IMR-90 (cell line): Measurements from ENCODE around the gene STON2. TPM values are rescaled to one million over a fixed set of nuclear protein-coding genes. Genes with fewer than 3 reads are reported as not detected.

Source experiments
- ATAC-seq: fragments of 200-7000 bp; cut with Tn5 transposase; 2 replicates; pipeline ENCODE4 v1.9.1; 2020; ENCODE audit warnings: low read depth, mild to moderate bottlenecking, moderate library complexity
- BruUV-seq: library from RNA; stranded (reverse); fragments of 400-500 nt; replicated peaks from 2 replicates; lab custom pipeline; 2021; lab: Mats Ljungman, UMichigan
- CTCF ChIA-PET: fragments of 300-600 bp; formaldehyde crosslinking; extraction: SDS; loops from one replicate; lab custom pipeline; 2021; ENCODE audit warnings: antibody characterized with exemption; lab: Yijun Ruan, JAX
- POLR2A ChIA-PET: fragments of 300-600 bp; sonication (Branson Sonifier 250); formaldehyde crosslinking; loops from one replicate; lab custom pipeline; 2022; ENCODE audit warnings: antibody characterized with exemption; ENCODE audit not compliant: unreplicated experiment; lab: Charles Lee
- DNase-seq: peaks from one replicate; pipeline ENCODE4 v3.0.0; 2013
- H2AFZ ChIP-seq: replicated peaks from 2 replicates; pipeline ENCODE3; 2013; ENCODE audit warnings: low read length, mild to moderate bottlenecking; ENCODE audit not compliant: poor library complexity
- H2AK5ac ChIP-seq: 2 replicates; pipeline ENCODE4 v1.6.1; 2013; ENCODE audit warnings: low read depth, low read length, inconsistent platforms
- H2AK9ac ChIP-seq: replicated peaks from 2 replicates; pipeline ENCODE3; 2013; ENCODE audit warnings: mild to moderate bottlenecking, low read depth, low read length, moderate library complexity; ENCODE audit not compliant: poor library complexity
- H2BK120ac ChIP-seq: 2 replicates; pipeline ENCODE4 v1.6.1; 2013; ENCODE audit warnings: low read depth, low read length, inconsistent platforms
- H2BK15ac ChIP-seq: 3 replicates; pipeline ENCODE4 v1.6.1; 2013; ENCODE audit warnings: low read depth, low read length, inconsistent platforms
- H2BK20ac ChIP-seq: 2 replicates; pipeline ENCODE4 v1.6.1; 2013; ENCODE audit warnings: low read depth, mild to moderate bottlenecking, inconsistent platforms, low read length, moderate library complexity
- H2BK5ac ChIP-seq: 2 replicates; pipeline ENCODE4 v1.6.1; 2013; ENCODE audit warnings: mild to moderate bottlenecking, low read depth, low read length, inconsistent platforms; ENCODE audit not compliant: poor library complexity, severe bottlenecking
- H3K14ac ChIP-seq: replicated peaks from 2 replicates; pipeline ENCODE4 v1.6.1; 2013; ENCODE audit warnings: low read depth, low read length, inconsistent platforms
- H3K18ac ChIP-seq: 2 replicates; pipeline ENCODE4 v1.6.1; 2013; ENCODE audit warnings: low read depth, low read length, control low read depth
- H3K23ac ChIP-seq: 2 replicates; pipeline ENCODE4 v1.6.1; 2013; ENCODE audit warnings: low read depth, low read length, inconsistent platforms
- H3K27ac ChIP-seq: 2 replicates; pipeline ENCODE4 v1.5.1; 2013; ENCODE audit warnings: mild to moderate bottlenecking, control low read depth, low read length; ENCODE audit not compliant: insufficient read depth
- H3K27me3 ChIP-seq: 2 replicates; pipeline ENCODE4 v1.6.1; 2013; ENCODE audit warnings: low read length; ENCODE audit not compliant: control insufficient read depth, insufficient read depth
- H3K36me3 ChIP-seq: 2 replicates; pipeline ENCODE4 v1.6.1; 2013; ENCODE audit warnings: low read length, mixed read lengths; ENCODE audit not compliant: control insufficient read depth, insufficient read depth
- H3K4ac ChIP-seq: 2 replicates; pipeline ENCODE4 v1.6.1; 2013; ENCODE audit warnings: low read depth, low read length, inconsistent platforms
- H3K4me1 ChIP-seq: 2 replicates; pipeline ENCODE4 v1.6.1; 2013; ENCODE audit warnings: low read length, mixed read lengths; ENCODE audit not compliant: control insufficient read depth, insufficient read depth
- H3K4me2 ChIP-seq: 2 replicates; pipeline ENCODE4 v1.6.1; 2013; ENCODE audit warnings: low read depth, mild to moderate bottlenecking, control low read depth, low read length, moderate library complexity
- H3K4me3 ChIP-seq: 2 replicates; pipeline ENCODE4 v1.5.1; 2013; ENCODE audit warnings: low read depth, mild to moderate bottlenecking, control low read depth, low read length, moderate library complexity; ENCODE audit not compliant: insufficient read depth
- H3K56ac ChIP-seq: 2 replicates; pipeline ENCODE4 v1.6.1; 2013; ENCODE audit warnings: low read length, inconsistent platforms; ENCODE audit not compliant: insufficient read depth; ENCODE audit errors: extremely low read depth
- H3K79me1 ChIP-seq, 2 experiments: 2 replicates each; pipeline ENCODE4 v1.6.1; 2013; ENCODE audit warnings: low read length in 2 of 2, inconsistent platforms in 1 of 2, low read depth in 1 of 2
- H3K9ac ChIP-seq: 2 replicates; pipeline ENCODE4 v1.6.1; 2013; ENCODE audit warnings: low read depth, low read length, control low read depth
- H3K9me1 ChIP-seq: 2 replicates; pipeline ENCODE4 v1.6.1; 2013; ENCODE audit warnings: low read length, inconsistent platforms; ENCODE audit not compliant: insufficient read depth
- H3K9me3 ChIP-seq: 2 replicates; pipeline ENCODE4 v1.6.1; 2013; ENCODE audit warnings: low read length; ENCODE audit not compliant: control insufficient read depth, insufficient read depth
- H4K20me1 ChIP-seq: 2 replicates; pipeline ENCODE4 v1.6.1; 2013; ENCODE audit warnings: low read length, inconsistent platforms; ENCODE audit not compliant: insufficient read depth
- H4K5ac ChIP-seq: 2 replicates; pipeline ENCODE4 v1.6.1; 2013; ENCODE audit warnings: mild to moderate bottlenecking, low read depth, low read length, control low read depth
- H4K8ac ChIP-seq, 2 experiments: 2 replicates each; pipeline ENCODE4 v1.6.1; 2013; ENCODE audit warnings: low read depth in 2 of 2, low read length in 2 of 2, control low read depth in 1 of 2, inconsistent platforms in 1 of 2
- H4K91ac ChIP-seq: 2 replicates; pipeline ENCODE4 v1.6.1; 2013; ENCODE audit warnings: low read depth, low read length, inconsistent platforms; ENCODE audit not compliant: insufficient read depth
- BHLHE40 ChIP-seq: fragments of 150-350 bp; IDR thresholded peaks from 2 replicates; pipeline ENCODE4 v1.6.1; 2016; ENCODE audit warnings: mild to moderate bottlenecking, low read depth, low read length
- CHD1 ChIP-seq: IDR thresholded peaks from 2 replicates; pipeline ENCODE4 v1.6.1; 2012; ENCODE audit warnings: low read depth, low read length, improper control_type of control experiment
- FOS ChIP-seq: fragments of 150-350 bp; IDR thresholded peaks from 2 replicates; pipeline ENCODE4 v1.6.1; 2016; ENCODE audit warnings: low read depth, low read length
- MAFK ChIP-seq: IDR thresholded peaks from 2 replicates; pipeline ENCODE4 v1.6.1; 2012; ENCODE audit warnings: low read depth, low read length, improper control_type of control experiment
- MAZ ChIP-seq: IDR thresholded peaks from 2 replicates; pipeline ENCODE4 v1.6.1; 2012; ENCODE audit warnings: low read depth, mild to moderate bottlenecking, low read length, improper control_type of control experiment, moderate library complexity, borderline replicate concordance
- MXI1 ChIP-seq: IDR thresholded peaks from 2 replicates; pipeline ENCODE4 v1.6.1; 2012; ENCODE audit warnings: low read depth, mild to moderate bottlenecking, low read length, moderate library complexity, borderline replicate concordance
- NFE2L2 ChIP-seq: fragments of 150-350 bp; IDR thresholded peaks from 2 replicates; pipeline ENCODE4 v1.6.1; 2016; ENCODE audit warnings: low read depth, mild to moderate bottlenecking, low read length
- RAD21 ChIP-seq: IDR thresholded peaks from 2 replicates; pipeline ENCODE4 v1.6.1; 2012; ENCODE audit warnings: low read length, improper control_type of control experiment
- RCOR1 ChIP-seq: IDR thresholded peaks from 2 replicates; pipeline ENCODE4 v1.6.1; 2012; ENCODE audit warnings: mild to moderate bottlenecking, low read length, improper control_type of control experiment; ENCODE audit not compliant: insufficient replicate concordance
- RFX5 ChIP-seq: IDR thresholded peaks from 2 replicates; pipeline ENCODE4 v1.8.0; 2012; ENCODE audit warnings: low read depth, mild to moderate bottlenecking, low read length, moderate library complexity
- SMC3 ChIP-seq: fragments of 150-350 bp; IDR thresholded peaks from 2 replicates; pipeline ENCODE4 v1.6.1; 2016; ENCODE audit warnings: low read depth, mild to moderate bottlenecking, antibody characterized with exemption, low read length, moderate library complexity
- WGBS, 2 experiments: methylation state at CpG; one replicate each; pipeline versions ENCODE4 v1.1.5 to v1.1.7; 2013; ENCODE audit warnings: missing lambda C conversion rate in 2 of 2; ENCODE audit not compliant: insufficient read length in 1 of 2; ENCODE audit errors: extremely low coverage in 2 of 2; 5-methylcytosine and 5-hydroxymethylcytosine counted together
- dilution Hi-C: fragments of 300-500 bp; cut with HindIII; formaldehyde crosslinking; loops from one replicate; pipeline ENCODE4 v1.14.3; 2018; ENCODE audit warnings: low sequenced_read_pairs; ENCODE audit not compliant: unreplicated experiment
- in situ Hi-C: fragments of 300-500 bp; cut with MboI; formaldehyde crosslinking; loops from 3 replicates; pipeline ENCODE4 v1.14.3; 2019; ENCODE audit warnings: low sequenced_read_pairs, inconsistent platforms, mixed read lengths
- intact Hi-C: fragments of 100-400 bp; cut with micrococcal nuclease; formaldehyde crosslinking; loops from 2 replicates; pipeline ENCODE4 v1.10.0; 2022
- polyA plus RNA-seq, 3 experiments: library from polyadenylated mRNA; depleted of rRNA; stranded (reverse); fragments of >200 nt; gene quantifications; 2 replicates each; pipeline ENCODE4 v1.2.3, GENCODE V29; 2012; ENCODE audit warnings: low replicate concordance in 1 of 3
- total RNA-seq: library from RNA; depleted of rRNA; stranded (reverse); fragments of >200 nt; gene quantifications from 2 replicates; pipeline ENCODE4 v1.2.3, GENCODE V29; 2012
- TF ChIP-seq, protein P1 (sequence below): fragments of 150-350 bp; IDR thresholded peaks from 2 replicates; pipeline ENCODE4 v1.6.1; 2016; ENCODE audit warnings: low read depth, mild to moderate bottlenecking, low read length, moderate library complexity, borderline replicate concordance

STON2 gene
- total and polyA plus RNA-seq, 2 of the 4 experiments (the other 2 are of a cell fraction), result not detected

DNA sequence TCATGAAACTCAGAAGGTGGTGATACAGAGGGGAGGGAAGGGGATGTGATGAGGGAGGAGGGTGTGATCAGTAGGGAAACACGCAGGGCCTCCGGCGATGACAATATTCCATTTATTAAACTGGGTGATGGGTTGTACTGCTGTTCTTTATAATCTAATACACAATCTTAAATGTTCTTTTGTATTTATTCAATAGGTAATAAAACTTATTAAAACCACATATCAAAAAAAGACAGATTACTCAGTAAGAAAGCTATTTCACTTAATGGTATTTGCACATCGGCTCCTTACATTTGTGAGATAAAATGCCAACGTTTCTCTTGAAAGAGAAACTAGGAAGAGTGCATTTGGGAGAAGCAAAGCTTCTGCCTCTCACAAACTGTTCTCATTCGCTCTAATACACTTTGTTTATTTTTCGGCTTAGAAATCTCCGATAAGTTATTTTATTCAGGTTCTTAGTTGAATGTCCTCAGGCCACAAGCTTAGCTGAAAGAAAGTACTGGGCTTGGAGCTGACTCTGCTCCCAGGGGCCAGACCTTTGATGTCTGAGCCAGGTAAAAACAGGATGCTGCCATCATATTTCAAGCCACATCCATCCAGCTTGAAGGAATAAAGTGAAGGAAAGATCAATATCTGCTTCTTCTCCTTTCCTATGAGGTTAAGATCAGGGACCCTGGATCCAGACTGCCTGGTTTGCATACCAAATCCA lies 17.5 kb downstream of the STON2 start:
- Histone ChIP-seq H3K27me3 (no peaks in the 10 kb centered on the region), H3K36me3 (no peaks in the 10 kb centered on the region), H2BK120ac (no peak overlapping the region), H4K91ac (no peak overlapping the region), H3K4ac (no peak overlapping the region), H4K8ac (no peak overlapping the region), H3K4me2 (no peak overlapping the region), H3K4me1 (no peaks in the 10 kb centered on the region), H3K9me1 (no peaks in the 10 kb centered on the region), H4K20me1 (no peaks in the 10 kb centered on the region), H2BK20ac (no peak overlapping the region), H3K9me3 (no peaks in the 10 kb centered on the region), H4K5ac (no peak overlapping the region), H2BK15ac (no peak overlapping the region), H3K23ac (no peak overlapping the region), H3K9ac (no peak overlapping the region), H2AFZ (no peak overlapping the region), H2BK5ac (no peak overlapping the region), H3K14ac (no peak overlapping the region), H2AK5ac (no peak overlapping the region), H3K56ac (no peak overlapping the region), H3K79me1 (no peaks in the 10 kb centered on the region), H3K4me3 (no peak overlapping the region), H2AK9ac (no peak overlapping the region), H3K27ac (no peak overlapping the region), H3K18ac (no peak overlapping the region)
- ATAC-seq, result no peak
- WGBS, 2 experiments, result no CpG with 5 or more reads among the region's 8 CpGs
- BruUV-seq, result no TSS peak
- intact Hi-C loops, result no loop called here
- in situ Hi-C loops, result no loop called here
- no peak for DNase-seq
- TF ChIP-seq BHLHE40 (no peak), RFX5 (no peak), MAFK (no peak), RCOR1 (no peak), NFE2L2 (no peak), RAD21 (no peak), MXI1 (no peak), MAZ (no peak), SMC3 (no peak), CHD1 (no peak), FOS (no peak)
- TF ChIP-seq, protein P1, sequence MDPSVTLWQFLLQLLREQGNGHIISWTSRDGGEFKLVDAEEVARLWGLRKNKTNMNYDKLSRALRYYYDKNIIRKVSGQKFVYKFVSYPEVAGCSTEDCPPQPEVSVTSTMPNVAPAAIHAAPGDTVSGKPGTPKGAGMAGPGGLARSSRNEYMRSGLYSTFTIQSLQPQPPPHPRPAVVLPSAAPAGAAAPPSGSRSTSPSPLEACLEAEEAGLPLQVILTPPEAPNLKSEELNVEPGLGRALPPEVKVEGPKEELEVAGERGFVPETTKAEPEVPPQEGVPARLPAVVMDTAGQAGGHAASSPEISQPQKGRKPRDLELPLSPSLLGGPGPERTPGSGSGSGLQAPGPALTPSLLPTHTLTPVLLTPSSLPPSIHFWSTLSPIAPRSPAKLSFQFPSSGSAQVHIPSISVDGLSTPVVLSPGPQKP, result no peak
- dilution Hi-C loops, result no loop called here
- ChIA-PET POLR2A (no interaction called here), CTCF (no interaction called here)
